Keratinocyte (primary cell): Measurements from ENCODE around the gene TRUB1. TPM values are rescaled to one million over a fixed set of nuclear protein-coding genes. Genes with fewer than 3 reads are reported as not detected.

Experiments
- DNase-seq: peaks from one replicate; pipeline ENCODE4 v3.0.0-alpha.2; 2011; ENCODE audit warnings: low read depth, missing footprints, low spot score
- FAIRE-seq: peaks from 2 replicates; lab custom pipeline; 2011; peaks lifted over from hg19 to GRCh38; lab: Jason Lieb, UNC
- H2AFZ ChIP-seq: 2 replicates; pipeline ENCODE4 v1.6.0; 2012; ENCODE audit warnings: low read length, control low read depth, inconsistent platforms; ENCODE audit not compliant: control insufficient read depth
- H3K27ac ChIP-seq: 2 replicates; pipeline ENCODE4 v1.5.1; 2011; ENCODE audit warnings: low read length; ENCODE audit not compliant: control insufficient read depth, insufficient read depth
- H3K27me3 ChIP-seq: 3 replicates; pipeline ENCODE4 v1.6.0; 2011; ENCODE audit warnings: low read length; ENCODE audit not compliant: control insufficient read depth, insufficient read depth; ENCODE audit errors: extremely low read depth
- H3K36me3 ChIP-seq, 2 experiments: 2 replicates in 1 of 2; 3 replicates in 1 of 2; pipeline ENCODE4 v1.5.1; 2011; ENCODE audit warnings: low read length in 2 of 2, mild to moderate bottlenecking in 1 of 2; ENCODE audit not compliant: control insufficient read depth in 2 of 2, insufficient read depth in 2 of 2; ENCODE audit errors: extremely low read depth in 1 of 2
- H3K4me1 ChIP-seq: 3 replicates; pipeline ENCODE4 v1.5.1; 2011; ENCODE audit warnings: low read length; ENCODE audit not compliant: control insufficient read depth, insufficient read depth; ENCODE audit errors: extremely low read depth
- H3K4me2 ChIP-seq: 3 replicates; pipeline ENCODE4 v1.6.0; 2011; ENCODE audit warnings: low read depth, low read length; ENCODE audit not compliant: control insufficient read depth, insufficient read depth; ENCODE audit errors: extremely low read depth
- H3K4me3 ChIP-seq, 3 experiments: fragments of 200-600 bp in 1 of 3; sonication (generic) in 1 of 3; 2 replicates in 2 of 3; 3 replicates in 1 of 3; pipeline ENCODE4 v1.5.1; 2011 to 2016; ENCODE audit warnings: low read length in 3 of 3, mild to moderate bottlenecking in 3 of 3, control low read depth in 2 of 3, inconsistent platforms in 1 of 3, low read depth in 1 of 3, mixed read lengths in 1 of 3, mixed run types in 1 of 3, moderate library complexity in 1 of 3; ENCODE audit not compliant: control insufficient read depth in 2 of 3, insufficient read depth in 2 of 3; ENCODE audit errors: extremely low read depth in 1 of 3
- H3K79me2 ChIP-seq: 2 replicates; pipeline ENCODE4 v1.6.0; 2012; ENCODE audit warnings: low read length; ENCODE audit not compliant: control insufficient read depth, insufficient read depth
- H3K9ac ChIP-seq: 3 replicates; pipeline ENCODE4 v1.6.0; 2011; ENCODE audit warnings: low read length; ENCODE audit not compliant: control insufficient read depth, insufficient read depth; ENCODE audit errors: extremely low read depth
- H3K9me1 ChIP-seq: 3 replicates; pipeline ENCODE4 v1.6.0; 2011; ENCODE audit warnings: low read length; ENCODE audit not compliant: control insufficient read depth, insufficient read depth; ENCODE audit errors: extremely low read depth
- H3K9me3 ChIP-seq: 2 replicates; pipeline ENCODE4 v1.5.1; 2012; ENCODE audit warnings: low read depth, low read length; ENCODE audit not compliant: control insufficient read depth
- H4K20me1 ChIP-seq: 3 replicates; pipeline ENCODE4 v1.6.0; 2011; ENCODE audit warnings: low read length; ENCODE audit not compliant: control insufficient read depth, insufficient read depth; ENCODE audit errors: extremely low read depth
- EZH2 ChIP-seq: IDR thresholded peaks from one replicate; pipeline ENCODE4 v1.6.1; 2012; ENCODE audit warnings: inconsistent platforms, mild to moderate bottlenecking, low read length, moderate library complexity
- dilution Hi-C: fragments of 300-500 bp; cut with MboI; formaldehyde crosslinking; loops from one replicate; pipeline ENCODE4 v1.7.0; 2020; ENCODE audit warnings: low sequenced_read_pairs; ENCODE audit not compliant: extremely low pct_ligation_motif_present
- polyA plus RNA-seq, 5 experiments: library from polyadenylated mRNA; depleted of rRNA in 3 of 5; stranded (reverse) in 3 of 5; stranded (forward) in 1 of 5; unstranded in 1 of 5; fragments of >200 nt; gene quantifications; 1 replicate in 1 of 5; 2 replicates in 3 of 5; 3 replicates in 1 of 5; pipeline versions ENCODE4 v1.2.1 to v1.2.3, GENCODE V29; 2011 to 2012; ENCODE audit warnings: missing spikeins in 2 of 5, low read depth in 1 of 5, low replicate concordance in 1 of 5
- TF ChIP-seq, protein P1 (sequence below), 3 experiments: IDR thresholded peaks in 1 of 3; conservative IDR thresholded peaks in 1 of 3; optimal IDR thresholded peaks in 1 of 3; 2 replicates in 2 of 3; 3 replicates in 1 of 3; pipeline versions ENCODE3 to v1.5.1; 2011; ENCODE audit warnings: low read length in 3 of 3, mild to moderate bottlenecking in 3 of 3, moderate library complexity in 2 of 3, control low read depth in 1 of 3, inconsistent platforms in 1 of 3; ENCODE audit not compliant: insufficient read depth in 2 of 3; ENCODE audit errors: extremely low read depth in 1 of 3

The TRUB1 gene
- polyA plus RNA-seq, 1 donor (not counting 4 experiments of a cell fraction or from before 2014, with no cell fraction given): 20.5 TPM

- H3K27me3 ChIP-seq: no peaks in the 10 kb centered on the region
- H3K4me2 ChIP-seq: no peak overlapping the region
- peaks cover 8% of the 10 kb centered on the region for H3K79me2 ChIP-seq
- FAIRE-seq (no peak), DNase-seq (no peak)
- no peaks in the 10 kb centered on the region for H3K9me3 ChIP-seq
- H4K20me1 ChIP-seq: no peaks in the 10 kb centered on the region
- no peak overlapping the region for H3K4me3 ChIP-seq
- no peak overlapping the region for H3K9ac ChIP-seq
- no peak overlapping the region for H3K27ac ChIP-seq
- H3K9me1 ChIP-seq: peaks cover 3% of the 10 kb centered on the region
- peaks cover 3 to 4% of the 10 kb centered on the region in 2 experiments for H3K36me3 ChIP-seq
- TF ChIP-seq, protein P1, sequence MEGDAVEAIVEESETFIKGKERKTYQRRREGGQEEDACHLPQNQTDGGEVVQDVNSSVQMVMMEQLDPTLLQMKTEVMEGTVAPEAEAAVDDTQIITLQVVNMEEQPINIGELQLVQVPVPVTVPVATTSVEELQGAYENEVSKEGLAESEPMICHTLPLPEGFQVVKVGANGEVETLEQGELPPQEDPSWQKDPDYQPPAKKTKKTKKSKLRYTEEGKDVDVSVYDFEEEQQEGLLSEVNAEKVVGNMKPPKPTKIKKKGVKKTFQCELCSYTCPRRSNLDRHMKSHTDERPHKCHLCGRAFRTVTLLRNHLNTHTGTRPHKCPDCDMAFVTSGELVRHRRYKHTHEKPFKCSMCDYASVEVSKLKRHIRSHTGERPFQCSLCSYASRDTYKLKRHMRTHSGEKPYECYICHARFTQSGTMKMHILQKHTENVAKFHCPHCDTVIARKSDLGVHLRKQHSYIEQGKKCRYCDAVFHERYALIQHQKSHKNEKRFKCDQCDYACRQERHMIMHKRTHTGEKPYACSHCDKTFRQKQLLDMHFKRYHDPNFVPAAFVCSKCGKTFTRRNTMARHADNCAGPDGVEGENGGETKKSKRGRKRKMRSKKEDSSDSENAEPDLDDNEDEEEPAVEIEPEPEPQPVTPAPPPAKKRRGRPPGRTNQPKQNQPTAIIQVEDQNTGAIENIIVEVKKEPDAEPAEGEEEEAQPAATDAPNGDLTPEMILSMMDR (optimal IDR thresholded peaks at IDR 0.05 in 1 of 3, IDR thresholded peaks at IDR 0.05 in 1 of 3, conservative IDR thresholded peaks at IDR 0.05 in 1 of 3; ENCODE audit: extremely low read depth in 1 of 3, insufficient read depth in 2 of 3, low read length in 3 of 3): no peak
- no peak for TF ChIP-seq EZH2
- dilution Hi-C loops: no loop called here
- no peak overlapping the region for H2AFZ ChIP-seq
- no peaks in the 10 kb centered on the region for H3K4me1 ChIP-seq
These were observed 37.1 kb downstream of the TRUB1 start for GRCh38 chr10:114975091-114975490.

- DNase-seq (no peak), FAIRE-seq (no peak)
- no peaks in the 10 kb centered on the region for H3K36me3 ChIP-seq
- no peaks in the 10 kb centered on the region for H3K79me2 ChIP-seq
- dilution Hi-C loops: no loop called here
- H3K27me3 ChIP-seq: no peaks in the 10 kb centered on the region
- H3K4me3 ChIP-seq: no peak overlapping the region
- H3K4me2 ChIP-seq: no peak overlapping the region
- no peaks in the 10 kb centered on the region for H3K9me1 ChIP-seq
- no peak overlapping the region for H3K9ac ChIP-seq
- no peak overlapping the region for H2AFZ ChIP-seq
- no peaks in the 10 kb centered on the region for H4K20me1 ChIP-seq
- no peaks in the 10 kb centered on the region for H3K9me3 ChIP-seq
- H3K4me1 ChIP-seq: no peaks in the 10 kb centered on the region
- H3K27ac ChIP-seq: no peak overlapping the region
- TF ChIP-seq EZH2: no peak
- TF ChIP-seq, protein P1 (optimal IDR thresholded peaks at IDR 0.05 in 1 of 3, IDR thresholded peaks at IDR 0.05 in 1 of 3, conservative IDR thresholded peaks at IDR 0.05 in 1 of 3; ENCODE audit: extremely low read depth in 1 of 3, insufficient read depth in 2 of 3, low read length in 3 of 3): no peak
These were observed 45.0 kb downstream of the TRUB1 start for GRCh38 chr10:114982989-114983388.
